Omental fat pad (tissue), 4 donors: ENCODE results near the gene CHCHD2. TPM values are rescaled to one million over a fixed set of nuclear protein-coding genes. Genes with fewer than 3 reads are reported as not detected.
"Not testable (repeated sequence)": the region's sequence is repeated elsewhere in the genome, so short reads cannot be mapped to it uniquely, and the experiment has no call there.

ENCODE experiments used
- ATAC-seq: fragments of 150-250 bp; one replicate; pipeline ENCODE4 v1.9.1; 2016; ENCODE audit warnings: mild to moderate bottlenecking, moderate library complexity; ENCODE audit not compliant: low FRiP score
- DNase-seq: peaks from one replicate; pipeline ENCODE4 v3.0.0-alpha.2; 2019; ENCODE audit warnings: low spot score
- total RNA-seq, 4 donors: library from RNA; depleted of rRNA; stranded (reverse); fragments of >200 nt; gene quantifications; one replicate each; pipeline ENCODE4 v1.1.0, GENCODE V29; 2016
- TF ChIP-seq, protein P1 (sequence below), 3 donors: fragments of 450-650 bp; IDR thresholded peaks; one replicate each; pipeline ENCODE4 v1.5.1; 2016 to 2017; ENCODE audit warnings: antibody characterized with exemption in 3 of 3, mild to moderate bottlenecking in 3 of 3, moderate library complexity in 2 of 3

The CHCHD2 gene
- total RNA-seq, 4 donors from 2014 or later, result 287 to 328 (median 295) TPM

GRCh38 chr7:56110611-56111010 lies 4.3 kb upstream of the CHCHD2 start:
- ATAC-seq, result no peak

GRCh38 chr7:56107954-56108258 lies 1.6 kb upstream of the CHCHD2 start:
- DNase-seq (no peak), ATAC-seq (no peak)
- TF ChIP-seq, protein P1, sequence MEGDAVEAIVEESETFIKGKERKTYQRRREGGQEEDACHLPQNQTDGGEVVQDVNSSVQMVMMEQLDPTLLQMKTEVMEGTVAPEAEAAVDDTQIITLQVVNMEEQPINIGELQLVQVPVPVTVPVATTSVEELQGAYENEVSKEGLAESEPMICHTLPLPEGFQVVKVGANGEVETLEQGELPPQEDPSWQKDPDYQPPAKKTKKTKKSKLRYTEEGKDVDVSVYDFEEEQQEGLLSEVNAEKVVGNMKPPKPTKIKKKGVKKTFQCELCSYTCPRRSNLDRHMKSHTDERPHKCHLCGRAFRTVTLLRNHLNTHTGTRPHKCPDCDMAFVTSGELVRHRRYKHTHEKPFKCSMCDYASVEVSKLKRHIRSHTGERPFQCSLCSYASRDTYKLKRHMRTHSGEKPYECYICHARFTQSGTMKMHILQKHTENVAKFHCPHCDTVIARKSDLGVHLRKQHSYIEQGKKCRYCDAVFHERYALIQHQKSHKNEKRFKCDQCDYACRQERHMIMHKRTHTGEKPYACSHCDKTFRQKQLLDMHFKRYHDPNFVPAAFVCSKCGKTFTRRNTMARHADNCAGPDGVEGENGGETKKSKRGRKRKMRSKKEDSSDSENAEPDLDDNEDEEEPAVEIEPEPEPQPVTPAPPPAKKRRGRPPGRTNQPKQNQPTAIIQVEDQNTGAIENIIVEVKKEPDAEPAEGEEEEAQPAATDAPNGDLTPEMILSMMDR (IDR thresholded peaks at IDR 0.05), result no peak

More at GRCh38 chr7:56110611-56111010, 4.3 kb upstream of the CHCHD2 start:
- DNase-seq, result no peak
- TF ChIP-seq, protein P1 (IDR thresholded peaks at IDR 0.05), result no peak

GRCh38 chr7:56105508-56105907 lies 768 bp downstream of the CHCHD2 start:
- TF ChIP-seq, protein P1 (IDR thresholded peaks at IDR 0.05), result no peak
- ATAC-seq, result no peak
- DNase-seq, result no peak

- ATAC-seq, DNase-seq: not testable (repeated sequence)
These were observed 2.1 kb downstream of the CHCHD2 start for GRCh38 chr7:56104138-56104537.

DNA sequence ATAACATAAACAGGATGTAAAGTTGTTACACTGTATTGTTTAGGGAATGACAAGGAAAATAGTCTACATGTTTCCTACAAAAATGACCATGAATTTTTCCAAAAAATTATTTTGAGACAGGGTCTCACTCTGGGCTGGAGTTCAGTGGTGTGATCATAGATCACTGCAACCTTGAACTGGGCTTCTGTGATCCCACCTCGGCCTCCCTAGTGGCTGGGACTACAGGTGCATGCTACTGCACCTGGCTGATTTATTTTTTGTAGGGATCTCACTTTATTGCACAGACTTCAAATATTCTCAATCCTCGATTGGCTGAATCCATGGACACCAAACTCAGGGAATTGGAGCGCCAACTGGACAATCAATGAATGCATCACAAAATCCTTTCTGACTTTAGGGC lies 6.6 kb downstream of the CHCHD2 start:
- DNase-seq (no peak), ATAC-seq (no peak)
- TF ChIP-seq, protein P1 (IDR thresholded peaks at IDR 0.05), result no peak

- ATAC-seq, result peak; percentile 30
- not testable (repeated sequence) for DNase-seq
These were observed 7.9 kb downstream of the CHCHD2 start for GRCh38 chr7:56098187-56099008.

DNA sequence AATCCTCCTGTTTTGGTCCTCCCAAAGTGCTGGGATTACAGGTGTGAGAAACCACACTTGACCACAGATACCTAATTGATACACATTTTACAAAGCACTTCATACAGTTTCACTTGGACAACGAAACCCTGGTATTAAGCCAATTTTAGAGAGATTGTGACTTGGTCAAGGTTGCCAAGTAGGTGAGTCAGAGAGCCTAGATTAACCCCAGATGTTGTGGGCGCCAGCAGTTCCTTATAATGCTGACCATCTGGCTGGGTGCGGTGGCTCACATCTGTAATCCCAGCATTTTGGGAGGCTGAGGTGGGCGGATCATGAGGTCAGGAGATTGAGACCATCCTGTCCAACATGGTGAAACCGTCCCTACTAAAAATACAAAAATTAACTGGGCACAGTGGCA lies 8.6 kb downstream of the CHCHD2 start:
- DNase-seq (no peak), ATAC-seq (peak; percentile 63)
- TF ChIP-seq, protein P1 (IDR thresholded peaks at IDR 0.05), result no peak

GRCh38 chr7:56092789-56093531 lies 13.3 kb downstream of the CHCHD2 start, which contains the start of gene PHKG1:
Gene PHKG1, minus strand, starts transcription at chr7:56092952. Its CDS starts 4,011 bp downstream, at chr7:56088941.
- DNase-seq (no peak), ATAC-seq (peak; percentile 70)
- TF ChIP-seq, protein P1 (IDR thresholded peaks at IDR 0.05), result no peak

DNA sequence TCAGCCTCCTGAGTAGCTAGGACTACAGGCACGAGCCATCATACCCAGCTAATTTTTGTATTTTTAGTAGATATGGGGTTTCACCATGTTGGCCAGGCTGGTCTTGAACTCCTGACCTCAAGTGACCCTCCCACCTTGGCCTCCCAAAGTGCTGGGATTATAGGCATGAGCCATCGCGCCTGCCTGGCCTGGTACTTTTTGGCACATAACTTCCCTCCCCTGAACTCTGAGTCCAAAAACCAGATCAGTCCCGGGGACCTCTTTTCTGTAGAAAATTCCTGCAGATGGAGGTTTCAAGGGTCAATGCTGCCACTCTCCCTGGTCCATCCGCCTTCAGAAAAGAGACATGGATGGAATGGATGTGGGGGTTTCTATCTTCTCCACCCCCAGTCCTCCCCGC lies 13.9 kb downstream of the CHCHD2 start:
- ATAC-seq, DNase-seq: not testable (repeated sequence)
